Ovary (tissue), 3 donors: ENCODE measurements around the gene NEUROG2.

ENCODE experiments used
- CTCF ChIP-seq, 3 donors: fragments of 450-650 bp in 2 of 3; fragments of 200-600 bp in 1 of 3; IDR thresholded peaks; one replicate each; pipeline versions ENCODE4 v1.5.1 to v1.8.0; 2016 to 2022; ENCODE audit warnings: antibody characterized with exemption in 3 of 3, mild to moderate bottlenecking in 1 of 3
- EP300 ChIP-seq: sonication (generic); formaldehyde crosslinking; IDR thresholded peaks from one replicate; pipeline ENCODE4 v1.6.1; 2017; ENCODE audit warnings: antibody characterized with exemption
- POLR2A ChIP-seq: fragments of 450-650 bp; IDR thresholded peaks from one replicate; pipeline ENCODE4 v1.6.1; 2017; ENCODE audit warnings: antibody characterized with exemption, mild to moderate bottlenecking, moderate library complexity
- donor health status: DM: no; HTN: no; CAD: no.

- TF ChIP-seq CTCF (IDR thresholded peaks at IDR 0.05) (no peak), POLR2A (no peak), EP300 (no peak)
Measured at GRCh38 chr4:112559053-112559452, 43.1 kb upstream of the NEUROG2 start.
